Activated naive CD4-positive, alpha-beta T cell treated with Interleukin-2 at 50 U/mL for 16 hours (primary cell): Measurements from ENCODE around the gene MAML2.

Source experiments
- DNase-seq: peaks from one replicate; pipeline ENCODE4 v3.0.0-alpha.2; 2020

The MAML2 gene

DNA sequence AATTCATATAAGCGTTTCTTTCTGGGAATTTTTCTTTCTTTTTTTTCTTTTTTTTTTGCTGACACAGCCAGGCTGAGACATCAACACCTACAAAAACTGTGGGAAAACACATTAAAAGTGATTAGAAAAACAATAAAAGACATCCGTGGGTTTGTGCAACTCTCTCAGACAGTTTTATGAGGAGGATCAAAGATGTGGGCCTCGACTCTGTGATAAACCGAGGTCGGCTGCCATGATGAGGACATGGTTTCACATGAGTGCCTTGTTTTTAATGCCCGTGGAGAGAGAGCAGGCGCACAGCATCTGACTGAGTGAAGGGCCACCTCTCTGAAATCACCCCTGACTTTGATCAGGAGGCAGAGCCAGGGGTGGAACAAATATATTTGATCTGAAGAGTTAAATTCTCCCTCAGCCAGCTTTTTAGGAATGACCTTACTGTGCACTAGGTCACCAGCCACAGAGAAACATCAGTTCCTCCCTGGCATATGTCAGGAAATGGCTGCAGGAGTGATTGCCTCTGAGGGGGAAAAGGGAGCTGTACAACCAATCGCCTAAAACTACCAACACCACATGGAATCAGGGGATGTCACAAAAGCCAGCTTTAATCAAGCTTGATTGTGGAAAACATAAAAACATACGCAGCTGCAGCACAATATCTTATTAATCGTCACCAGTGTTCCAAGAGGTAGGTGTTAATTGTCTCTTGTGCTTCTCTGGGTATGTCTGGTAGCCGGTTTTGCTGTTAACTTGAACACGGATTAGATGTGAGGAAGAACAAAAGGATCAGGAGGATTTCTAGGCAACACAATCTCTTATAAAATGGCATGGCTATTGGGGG is 164.7 kb downstream of the MAML2 start:
- DNase-seq = no peak

DNA sequence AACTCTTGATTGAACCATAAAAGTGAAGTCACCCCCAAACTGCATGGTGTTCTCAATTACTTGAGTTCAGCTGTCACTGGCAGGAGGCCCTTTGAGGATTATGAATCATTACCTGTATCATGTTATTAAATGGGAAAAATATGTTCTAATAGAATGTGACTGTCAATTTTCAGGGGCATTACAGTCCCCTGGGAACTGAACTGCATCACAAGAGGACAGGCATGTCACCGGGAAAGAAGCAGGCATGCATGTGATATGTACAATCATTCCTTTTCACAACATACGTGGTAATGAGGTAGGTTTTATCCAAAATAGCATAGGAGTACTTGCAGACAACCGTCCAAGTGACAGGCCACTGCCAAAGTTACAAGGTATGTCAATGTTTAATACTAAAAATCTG is 165.8 kb downstream of the MAML2 start:
- no peak for DNase-seq

DNA sequence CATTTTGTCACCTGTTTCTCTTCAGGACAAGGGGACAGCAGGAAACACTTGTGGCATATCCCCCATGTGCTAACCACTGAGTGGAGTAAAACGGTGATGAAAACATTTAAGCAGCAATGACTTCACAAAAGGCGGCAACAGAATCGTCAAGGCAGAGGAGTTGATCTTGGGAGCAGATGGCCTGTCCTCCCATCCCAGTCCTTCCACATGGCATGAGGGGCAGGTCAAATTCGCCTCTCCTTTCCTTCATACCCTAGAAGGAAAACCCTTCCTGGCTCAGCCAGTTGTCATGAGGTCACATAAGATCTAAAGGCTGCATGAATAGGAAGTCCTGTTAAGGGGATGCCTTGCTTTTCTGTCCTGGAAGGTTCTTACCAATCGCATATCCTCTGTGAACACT is 169.1 kb downstream of the MAML2 start:
- no peak for DNase-seq

DNA sequence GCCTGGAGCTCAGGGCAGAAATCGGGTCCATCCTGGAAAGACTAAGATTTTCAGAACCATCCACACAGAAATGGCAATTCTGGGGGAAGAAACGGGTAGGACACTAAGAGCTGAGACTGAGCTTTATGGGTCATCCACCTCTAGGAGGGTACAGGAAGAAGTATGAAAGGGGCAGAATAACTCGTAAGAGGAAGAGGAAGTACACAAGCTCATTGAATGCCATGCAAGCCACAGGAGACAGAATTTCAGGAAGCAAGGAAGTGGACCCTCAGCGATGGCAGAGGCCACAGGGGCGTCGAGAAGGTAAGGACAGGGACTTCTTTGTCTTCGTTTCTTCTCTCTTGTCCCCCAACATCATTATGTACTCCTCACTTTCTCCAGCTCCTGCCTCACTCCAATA is 169.6 kb downstream of the MAML2 start:
- no peak for DNase-seq

DNA sequence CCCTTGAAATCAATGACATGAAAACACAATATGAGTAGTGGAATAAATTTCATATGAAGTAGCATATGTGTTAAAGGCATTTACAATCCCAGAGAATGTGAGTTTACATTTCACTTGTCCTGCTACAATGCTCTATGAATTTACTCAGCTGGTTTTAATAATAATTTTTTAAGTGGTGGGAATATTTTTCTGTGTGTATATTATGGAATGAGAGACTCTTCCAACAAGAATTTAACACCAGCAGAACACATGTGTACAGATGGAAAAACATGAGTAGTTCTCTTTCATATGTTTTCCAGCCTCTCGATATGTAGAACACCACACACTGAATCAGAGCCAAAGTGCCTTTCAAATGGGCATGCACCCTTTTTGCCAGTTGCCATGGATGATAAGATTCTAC is 170.4 kb downstream of the MAML2 start:
- no peak for DNase-seq

DNA sequence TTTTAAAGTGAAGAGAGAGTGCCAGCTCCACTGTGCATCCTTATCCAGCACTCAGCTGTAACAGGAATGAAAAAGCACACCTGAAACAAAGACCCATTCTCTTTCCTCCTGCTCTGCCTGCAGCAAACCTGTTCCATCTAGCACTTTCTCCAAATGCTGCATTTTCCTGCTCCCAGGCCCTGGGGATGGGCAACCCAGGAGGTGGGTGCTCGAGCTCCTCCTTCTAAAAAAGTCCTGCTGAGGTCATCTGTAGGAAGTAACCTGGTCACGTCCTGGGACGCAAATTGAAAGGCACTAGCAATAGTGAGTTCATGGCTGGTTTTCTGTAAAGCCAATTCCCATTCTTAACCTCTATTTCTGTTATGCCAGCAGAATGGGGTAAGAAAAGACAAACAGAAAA is 173.7 kb downstream of the MAML2 start:
- no peak for DNase-seq

DNA sequence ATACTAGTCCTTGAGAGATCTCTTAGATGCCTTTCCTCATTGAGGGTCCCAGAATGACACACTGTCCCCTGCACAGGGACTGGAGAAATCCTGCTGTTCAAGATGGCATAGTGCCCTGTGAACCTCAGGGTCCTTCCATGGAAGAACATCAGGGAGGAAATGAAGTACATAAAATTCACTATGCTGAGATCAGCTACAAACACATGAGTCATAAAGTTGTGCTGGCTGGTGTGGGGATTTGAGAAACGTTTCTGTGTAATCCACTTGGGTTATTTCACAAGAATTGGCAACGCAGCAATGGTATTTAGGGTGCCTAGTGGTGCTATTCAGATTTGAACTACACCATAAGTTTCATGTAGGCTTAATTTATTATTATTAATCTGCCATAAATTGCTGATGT is 174.4 kb downstream of the MAML2 start:
- DNase-seq = peak; percentile 7

DNA sequence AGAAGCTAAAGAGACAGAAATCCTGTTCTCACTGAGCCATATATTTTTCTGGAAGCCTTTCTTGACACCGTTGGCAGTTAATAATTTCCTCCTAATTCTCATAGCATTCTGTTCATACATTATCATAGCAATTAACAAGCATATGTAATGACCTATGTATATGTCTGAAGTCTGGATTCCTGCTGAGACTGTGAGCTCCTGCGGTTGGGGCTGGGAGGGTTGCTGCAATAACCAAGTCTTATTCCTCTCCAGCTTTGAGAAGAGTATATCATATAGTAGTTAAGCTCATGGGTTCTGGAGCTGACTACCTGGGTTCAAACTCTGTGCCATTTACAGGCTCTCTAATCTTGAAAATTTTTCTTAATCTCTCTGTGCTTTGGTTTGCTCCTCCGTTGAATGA is 175.2 kb downstream of the MAML2 start:
- DNase-seq = no peak

DNA sequence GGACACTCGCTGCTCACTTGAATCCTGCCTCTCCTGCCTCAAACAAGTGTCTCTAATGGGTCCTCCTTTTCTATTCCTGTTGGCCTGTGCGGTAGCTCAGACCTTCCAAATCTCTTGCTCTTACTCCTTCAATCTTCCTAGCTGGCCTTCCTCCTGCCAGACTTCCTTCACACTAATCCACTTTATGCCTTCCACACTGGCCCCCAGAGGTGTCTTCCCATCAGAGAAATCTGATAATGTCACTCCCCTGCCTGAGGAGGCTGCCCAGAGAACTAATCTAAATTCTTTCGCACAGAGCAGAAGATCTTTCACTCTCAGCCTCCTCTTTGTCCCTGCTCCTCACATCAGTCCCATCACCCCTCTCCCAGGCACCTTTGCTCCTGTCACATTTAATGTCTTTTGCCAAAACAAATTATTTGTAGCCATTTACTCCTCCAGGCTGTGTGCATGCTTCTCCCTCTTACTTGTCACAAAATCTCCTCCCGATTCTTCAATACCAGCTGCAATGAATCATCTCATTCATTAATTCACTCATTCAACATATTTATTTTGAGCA is 175.7 kb downstream of the MAML2 start:
- no peak for DNase-seq

DNA sequence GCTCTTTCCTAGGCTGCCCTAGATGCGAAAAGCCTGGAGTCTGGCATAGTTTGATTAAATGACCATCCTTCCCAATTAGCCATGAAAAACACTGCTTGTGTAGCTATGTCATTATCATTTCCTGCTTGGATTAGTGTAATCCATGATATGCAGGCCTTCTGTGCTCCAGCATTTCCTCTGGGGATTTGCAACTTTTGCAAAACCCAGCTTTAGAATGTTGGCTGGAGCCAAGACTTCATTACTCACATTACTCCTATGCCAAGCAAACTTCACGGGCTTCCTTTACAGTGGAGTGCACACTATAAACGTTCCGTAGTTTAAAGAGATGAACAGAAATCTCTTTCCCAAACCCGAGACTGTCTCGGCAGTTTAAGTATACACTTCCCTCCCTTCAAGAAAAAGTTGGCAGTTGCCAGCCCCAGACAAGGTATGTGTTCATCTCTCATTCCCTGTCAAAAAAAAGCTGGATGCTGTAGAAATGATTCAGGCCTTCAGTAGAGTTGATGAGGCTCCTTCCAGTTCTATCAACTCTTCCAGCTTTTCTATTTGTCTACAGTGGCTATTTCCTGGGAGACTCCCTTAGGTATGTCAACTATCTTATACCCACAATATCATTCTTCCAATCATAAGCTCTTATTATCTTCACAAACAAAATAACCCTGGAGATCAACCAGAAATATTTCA is 180.0 kb downstream of the MAML2 start:
- no peak for DNase-seq

DNA sequence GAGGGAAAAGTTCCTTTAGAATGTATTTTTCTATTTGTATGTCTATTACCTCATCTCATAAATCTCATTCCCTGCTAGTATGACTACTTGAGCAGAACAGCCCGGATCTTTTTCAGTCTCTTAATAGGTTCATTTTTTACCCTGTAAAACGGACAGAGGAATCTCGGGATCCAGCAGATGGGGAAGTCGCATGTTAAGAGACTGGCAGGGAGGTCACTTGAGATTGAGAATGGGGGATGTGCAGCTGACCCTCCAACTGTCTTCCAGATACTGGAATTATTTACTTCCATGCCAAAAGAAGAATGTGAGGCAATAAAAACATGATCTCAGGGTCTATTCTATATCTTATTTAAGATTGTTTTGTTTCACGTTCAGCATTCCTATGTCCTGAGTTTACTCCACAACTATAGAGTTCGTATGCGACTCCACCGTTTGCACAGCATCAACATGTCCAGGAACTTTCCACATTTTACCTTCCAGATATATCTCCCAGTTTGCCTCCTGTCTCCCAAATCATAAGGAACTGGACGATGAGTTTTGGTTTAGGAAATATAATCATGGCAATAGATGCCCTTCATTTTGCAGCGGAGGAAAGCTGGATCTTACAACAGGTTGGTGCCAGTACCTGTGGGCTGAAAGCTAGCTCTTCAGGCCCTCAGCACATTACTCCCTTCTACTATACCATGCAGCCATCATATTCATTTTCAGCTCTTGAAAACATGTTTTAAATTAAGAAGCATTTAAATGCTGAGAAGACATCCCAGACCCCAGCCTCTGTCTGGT is 181.5 kb downstream of the MAML2 start:
- no peak for DNase-seq

DNA sequence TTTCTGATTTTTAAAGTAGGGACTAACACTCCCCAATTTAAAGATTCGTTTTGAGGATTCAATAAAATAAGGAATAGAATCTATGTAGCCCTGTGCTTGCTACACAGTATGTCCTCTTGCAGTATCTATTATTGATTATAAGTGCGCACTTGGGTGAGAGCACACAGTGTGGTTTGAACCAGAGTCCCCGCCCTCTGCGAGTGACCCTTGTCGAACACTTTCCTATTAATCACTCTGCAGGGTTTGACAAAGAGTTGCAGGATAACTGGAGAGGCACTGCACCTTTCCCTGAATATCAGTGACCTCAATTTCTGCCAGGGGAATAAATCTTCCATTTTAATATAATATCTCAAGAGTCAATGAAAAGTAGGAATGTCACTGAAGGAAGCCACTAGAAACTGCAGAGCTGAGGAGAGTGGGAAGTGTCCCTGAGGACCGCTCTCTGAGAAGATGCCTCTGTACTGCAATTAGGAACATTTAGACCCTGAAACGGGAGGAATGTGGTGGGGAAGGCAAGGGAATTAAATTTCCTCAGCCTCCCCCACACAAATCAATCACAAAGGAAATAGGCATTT is 182.2 kb downstream of the MAML2 start:
- no peak for DNase-seq

DNA sequence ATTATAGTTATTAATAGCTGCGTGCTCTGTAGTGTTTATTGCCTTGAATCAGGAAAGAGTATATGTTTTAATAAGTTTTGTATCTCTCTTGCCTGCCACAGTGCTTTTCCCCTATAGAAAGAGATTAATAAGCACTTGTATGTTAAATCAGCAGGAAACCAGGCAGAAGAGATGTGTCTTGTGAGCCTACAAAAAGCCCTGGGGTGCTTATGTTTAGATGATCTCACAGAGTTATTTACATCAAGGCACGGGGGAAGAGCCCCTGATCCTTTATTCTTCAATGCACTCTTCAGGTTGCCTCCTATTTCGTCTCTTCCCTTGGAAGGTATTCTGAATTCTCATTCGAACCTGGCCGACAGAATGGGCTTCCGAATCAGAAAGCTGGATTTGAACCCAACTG is 183.0 kb downstream of the MAML2 start:
- DNase-seq = no peak

DNA sequence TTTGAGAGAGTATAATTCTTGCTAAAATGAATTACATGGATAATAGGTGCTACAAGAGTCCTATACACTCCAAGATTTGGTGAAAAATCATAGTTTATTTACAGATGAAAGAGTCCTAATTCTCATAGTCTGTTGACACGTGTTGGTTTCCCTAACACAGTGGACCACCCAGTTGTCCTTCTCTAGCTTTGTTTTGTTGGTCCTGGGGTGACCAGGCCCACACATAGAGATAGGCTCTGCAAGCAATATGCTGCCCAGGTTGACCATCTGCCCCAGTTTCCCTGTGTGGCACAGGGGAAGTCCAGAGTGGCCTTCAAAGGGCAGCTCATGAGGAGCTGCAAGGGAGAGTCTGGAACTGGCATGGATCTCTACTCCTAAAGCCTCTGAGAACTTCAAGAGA is 184.9 kb downstream of the MAML2 start:
- DNase-seq = no peak

DNA sequence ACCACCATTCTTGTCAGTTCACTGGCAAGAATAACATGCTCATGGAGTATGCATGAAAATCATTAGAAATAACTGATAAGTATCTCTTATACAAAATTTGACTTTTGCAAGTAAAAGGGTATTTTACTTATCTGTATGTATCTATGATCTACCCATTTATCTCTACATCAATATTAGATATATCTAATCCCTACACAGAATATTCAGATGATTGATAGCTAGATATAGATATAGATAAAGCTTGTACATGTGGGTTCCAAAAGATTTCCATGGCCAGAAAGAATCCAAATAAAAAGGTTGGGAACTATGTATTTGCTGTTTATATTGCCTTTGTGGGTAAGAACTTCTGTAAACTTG is 185.5 kb downstream of the MAML2 start:
- no peak for DNase-seq

DNA sequence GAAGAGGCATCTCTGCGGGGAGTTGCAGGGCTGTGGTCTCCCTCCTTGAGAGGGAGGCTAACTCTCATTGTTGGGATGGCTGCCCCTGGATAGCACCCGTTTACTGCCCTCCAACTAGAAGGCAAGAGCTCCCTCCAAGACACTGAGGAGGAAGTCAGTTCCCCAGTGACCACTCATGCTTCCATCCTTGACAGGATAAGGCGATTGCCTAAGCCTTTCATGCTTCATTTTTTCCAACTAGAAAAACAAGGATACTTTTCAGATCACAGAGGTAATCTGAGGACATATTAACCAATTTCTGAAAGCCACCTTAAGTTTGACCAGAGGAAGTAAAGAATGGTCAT is 186.6 kb downstream of the MAML2 start:
- DNase-seq = no peak

DNA sequence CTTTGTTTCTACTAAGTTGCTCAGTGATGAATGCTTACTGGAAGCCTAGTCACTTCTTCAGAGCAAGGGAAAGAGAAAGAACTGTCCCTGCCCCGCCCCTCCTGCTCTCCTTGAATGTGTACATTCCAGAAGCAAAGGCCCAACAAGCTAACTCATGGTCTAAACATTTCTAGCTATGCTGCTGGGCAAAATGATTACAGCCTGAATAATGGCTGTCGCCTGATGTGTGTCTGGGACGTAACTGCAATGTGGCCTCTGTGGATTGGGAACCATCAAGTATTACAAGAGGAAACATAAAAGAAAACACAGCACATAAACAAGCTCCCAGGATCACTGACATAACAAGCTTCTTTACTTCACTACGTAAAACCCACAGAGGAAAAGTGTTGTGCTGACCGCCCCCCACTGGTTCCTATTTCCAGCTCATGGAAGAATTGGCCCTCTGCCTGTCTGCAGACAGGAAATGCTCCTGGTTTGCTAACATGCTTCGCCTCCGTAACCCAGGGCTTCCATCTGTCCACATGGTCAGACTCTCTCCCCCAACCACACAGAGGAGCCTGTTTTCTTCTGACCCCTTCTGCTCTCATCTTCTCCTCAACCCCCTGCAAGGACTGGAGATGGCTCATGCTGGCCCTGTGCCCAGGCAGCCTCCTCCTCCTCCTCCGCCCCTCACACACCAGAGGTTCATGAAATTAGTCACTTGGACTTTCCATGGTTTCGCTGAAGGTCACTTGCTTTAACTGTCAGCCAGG is 187.2 kb downstream of the MAML2 start:
- peak; percentile 74 for DNase-seq

DNA sequence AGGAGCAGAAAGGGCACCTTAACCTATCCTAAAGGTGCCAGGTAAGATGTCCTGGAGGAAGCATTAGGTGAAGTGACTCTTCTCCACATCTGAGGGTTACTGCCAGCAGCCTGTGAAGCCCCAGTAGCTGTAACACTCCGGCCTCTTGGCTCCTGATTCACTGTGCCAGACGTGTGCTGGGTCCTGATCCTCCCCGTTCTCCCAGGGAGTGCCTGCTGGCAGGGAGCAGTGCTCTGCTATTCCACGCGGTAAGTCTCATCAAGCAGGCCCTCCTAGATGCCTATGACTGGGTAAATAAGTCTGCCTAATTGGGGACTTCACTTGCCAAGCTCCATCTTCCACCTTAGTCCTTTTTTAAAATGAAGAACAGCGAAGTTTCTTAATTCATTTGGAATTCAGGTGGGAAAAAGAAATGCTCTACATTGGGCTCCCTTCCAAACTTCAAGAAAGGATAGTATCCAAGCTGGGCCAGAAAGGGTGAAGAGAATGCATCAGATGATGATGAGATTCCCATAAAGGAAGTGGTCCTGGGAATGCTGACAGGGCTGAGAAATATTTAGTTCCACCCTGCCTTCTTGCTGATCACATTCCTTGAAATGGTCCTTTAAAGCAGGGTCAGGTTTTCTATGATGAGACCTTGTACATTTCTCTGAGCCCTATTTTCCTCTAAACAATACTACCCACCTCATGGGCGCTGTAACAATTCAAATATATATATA is 188.0 kb downstream of the MAML2 start:
- no peak for DNase-seq

DNA sequence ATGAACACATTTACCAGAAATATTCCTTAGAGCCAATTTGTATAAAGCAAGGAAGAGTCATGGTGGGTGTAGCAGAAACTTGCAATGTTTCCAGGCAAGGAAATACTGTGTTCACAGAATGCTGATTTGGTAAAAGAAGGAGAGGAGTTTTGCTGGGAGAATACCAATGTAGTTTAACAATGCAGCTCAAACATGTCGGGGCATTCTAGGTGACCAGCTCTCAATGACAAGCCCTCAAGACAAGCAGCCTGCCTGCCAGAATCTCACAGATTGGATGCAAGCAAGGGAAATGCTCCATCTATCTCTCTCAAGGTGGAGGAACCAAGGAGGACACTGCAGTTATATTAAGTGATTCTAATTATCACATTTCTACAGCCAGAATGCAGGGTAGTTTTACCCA is 190.4 kb downstream of the MAML2 start:
- no peak for DNase-seq

DNA sequence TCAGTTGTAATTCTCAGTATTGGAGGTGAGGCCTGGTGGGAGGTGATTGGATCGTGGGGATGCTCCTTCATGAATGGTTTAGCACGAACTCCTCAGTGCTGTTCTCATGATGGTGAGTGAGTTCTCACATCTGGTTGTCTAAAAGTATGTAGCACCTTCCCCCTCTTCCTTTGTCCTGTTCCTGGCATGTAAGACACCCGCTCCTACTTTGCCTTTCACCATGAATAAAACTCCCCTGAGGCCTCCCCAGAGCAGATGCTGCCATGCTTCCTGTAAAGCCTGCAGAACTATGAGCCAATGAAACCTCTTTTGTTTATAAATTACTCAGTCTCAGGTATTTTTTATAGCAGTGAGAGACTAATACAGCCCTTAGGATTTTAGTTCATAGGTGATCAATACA is 191.5 kb downstream of the MAML2 start:
- DNase-seq = no peak

DNA sequence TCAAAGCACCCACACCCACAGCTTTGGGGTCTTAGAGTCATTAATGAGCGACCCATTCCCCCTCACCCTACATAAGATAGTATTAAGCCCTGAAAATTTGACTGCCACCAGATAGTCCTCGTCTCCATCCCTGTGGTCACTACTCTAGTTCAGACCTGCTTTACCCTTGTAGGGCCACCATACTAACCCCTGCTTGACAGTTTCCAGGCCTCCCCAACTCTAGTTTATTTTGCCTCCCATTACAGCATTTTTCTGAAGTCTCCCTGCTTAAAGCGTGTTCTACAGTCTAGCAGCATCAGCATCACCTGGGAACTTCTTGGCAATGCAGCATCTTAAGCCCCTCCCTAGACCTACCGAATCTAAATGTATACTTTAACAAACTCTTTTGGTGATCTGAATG is 192.4 kb downstream of the MAML2 start:
- DNase-seq = no peak
